Fibroblast of lung (primary cell): ENCODE data around the gene NAA15. TPM values are rescaled to one million over a fixed set of nuclear protein-coding genes. Genes with fewer than 3 reads are reported as not detected.

ENCODE experiments used
- DNase-seq, 2 donors: peaks; one replicate each; pipeline versions ENCODE4 v3.0.0 to v3.0.0-alpha.2; 2010; ENCODE audit warnings: low read depth in 2 of 2
- H2AFZ ChIP-seq: 2 replicates; pipeline ENCODE4 v1.5.1; 2012; ENCODE audit warnings: low read length, control low read depth, inconsistent platforms
- H3K27ac ChIP-seq: 2 replicates; pipeline ENCODE4 v1.5.1; 2011; ENCODE audit warnings: low read length, control low read depth; ENCODE audit not compliant: insufficient read depth
- H3K27me3 ChIP-seq: 2 replicates; pipeline ENCODE4 v1.5.1; 2011; ENCODE audit warnings: mild to moderate bottlenecking, low read length; ENCODE audit not compliant: control insufficient read depth, insufficient read depth
- H3K36me3 ChIP-seq: 2 replicates; pipeline ENCODE4 v1.5.1; 2011; ENCODE audit warnings: low read length; ENCODE audit not compliant: control insufficient read depth, insufficient read depth
- H3K4me1 ChIP-seq: 2 replicates; pipeline ENCODE4 v1.5.1; 2011; ENCODE audit warnings: low read length; ENCODE audit not compliant: control insufficient read depth, insufficient read depth; ENCODE audit errors: extremely low read depth
- H3K4me2 ChIP-seq: 2 replicates; pipeline ENCODE4 v1.5.1; 2011; ENCODE audit warnings: low read length, control low read depth; ENCODE audit not compliant: insufficient read depth; ENCODE audit errors: extremely low read depth
- H3K4me3 ChIP-seq, 4 experiments: fragments of 200-600 bp in 1 of 4; sonication (generic) in 1 of 4; replicated peaks in 1 of 4; 2 replicates each; pipeline ENCODE4 v1.5.1; 2011 to 2016; ENCODE audit warnings: low read length in 4 of 4, low read depth in 3 of 4, mild to moderate bottlenecking in 3 of 4, control low read depth in 2 of 4, inconsistent platforms in 1 of 4, mixed read lengths in 1 of 4; ENCODE audit not compliant: insufficient read depth in 1 of 4; ENCODE audit errors: control extremely low read depth in 1 of 4
- H3K79me2 ChIP-seq: 2 replicates; pipeline ENCODE4 v1.5.1; 2012; ENCODE audit warnings: mild to moderate bottlenecking, low read length, inconsistent platforms; ENCODE audit not compliant: control insufficient read depth, insufficient read depth
- H3K9ac ChIP-seq: 2 replicates; pipeline ENCODE4 v1.5.1; 2011; ENCODE audit warnings: mild to moderate bottlenecking, low read length, control low read depth; ENCODE audit not compliant: insufficient read depth
- H3K9me3 ChIP-seq: 2 replicates; pipeline ENCODE4 v1.5.1; 2012; ENCODE audit warnings: low read depth, low read length; ENCODE audit not compliant: control insufficient read depth, insufficient read depth
- H4K20me1 ChIP-seq: 2 replicates; pipeline ENCODE4 v1.5.1; 2011; ENCODE audit warnings: low read length; ENCODE audit not compliant: control insufficient read depth, insufficient read depth; ENCODE audit errors: extremely low read depth
- CTCF ChIP-seq, 2 donors: IDR thresholded peaks in 1 of 2; conservative IDR thresholded peaks in 1 of 2; 1 replicate in 1 of 2; 2 replicates in 1 of 2; pipeline ENCODE4 v1.5.1; 2011 to 2012; ENCODE audit warnings: low read length in 2 of 2, control low read depth in 1 of 2, inconsistent platforms in 1 of 2, low read depth in 1 of 2, mild to moderate bottlenecking in 1 of 2
- EZH2 ChIP-seq: IDR thresholded peaks from 2 replicates; pipeline ENCODE4 v1.5.1; 2012; ENCODE audit warnings: low read length, control low read depth, mild to moderate bottlenecking; ENCODE audit errors: missing control alignments
- polyA plus RNA-seq, 2 donors: library from polyadenylated mRNA; depleted of rRNA in 1 of 2; stranded (reverse) in 1 of 2; unstranded in 1 of 2; fragments of >200 nt; gene quantifications; 2 replicates each; pipeline ENCODE4 v1.2.1, GENCODE V29; 2011 to 2012; ENCODE audit warnings: missing spikeins in 1 of 2
- total RNA-seq: library from RNA; depleted of rRNA; stranded (reverse); fragments of >200 nt; gene quantifications from 2 replicates; pipeline ENCODE4 v1.2.1, GENCODE V29; 2014

The NAA15 gene
- total and polyA plus RNA-seq, 2 donors (not counting 1 experiment from before 2014, with no cell fraction given) = 25.4 to 28.9 TPM

DNA sequence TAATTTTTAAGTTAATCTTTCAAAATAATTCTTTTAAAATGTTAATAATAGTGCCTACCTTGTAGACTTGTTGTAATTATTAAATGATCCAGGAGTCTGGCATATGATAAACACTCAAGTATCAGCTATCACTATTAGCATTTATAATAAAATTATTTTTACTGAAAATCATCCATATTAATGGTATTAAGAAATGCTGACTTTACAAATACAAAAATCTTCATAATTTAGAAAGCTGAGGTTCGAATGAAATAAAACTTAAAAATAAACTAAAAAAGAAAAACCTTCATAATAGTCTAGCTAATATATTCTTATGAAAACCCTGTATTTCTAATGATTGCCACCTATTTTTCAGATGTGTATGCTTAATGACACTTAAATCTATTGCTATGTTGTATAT, 26.5 kb upstream of the NAA15 start:
- no peak overlapping the region for H3K9ac ChIP-seq
- no peak overlapping the region for H3K27ac ChIP-seq
- no peaks in the 10 kb centered on the region for H3K9me3 ChIP-seq
- no peak for DNase-seq
- TF ChIP-seq EZH2 = no peak
- no peak for TF ChIP-seq CTCF (conservative IDR thresholded peaks at IDR 0.05 in 1 of 2, IDR thresholded peaks at IDR 0.05 in 1 of 2; ENCODE audit: low read depth in 1 of 2, low read length in 2 of 2)
- no peaks in the 10 kb centered on the region for H3K36me3 ChIP-seq
- H3K4me3 ChIP-seq = no peak overlapping the region
- no peak overlapping the region for H2AFZ ChIP-seq
- no peaks in the 10 kb centered on the region for H4K20me1 ChIP-seq
- no peaks in the 10 kb centered on the region for H3K27me3 ChIP-seq
- no peak overlapping the region for H3K4me2 ChIP-seq
- H3K4me1 ChIP-seq = no peaks in the 10 kb centered on the region
- no peaks in the 10 kb centered on the region for H3K79me2 ChIP-seq

GRCh38 chr4:139275281-139275735, 26.0 kb upstream of the NAA15 start:
- no peak for TF ChIP-seq EZH2
- TF ChIP-seq CTCF (conservative IDR thresholded peaks at IDR 0.05 in 1 of 2, IDR thresholded peaks at IDR 0.05 in 1 of 2; ENCODE audit: low read depth in 1 of 2, low read length in 2 of 2) = no peak
- H3K4me1 ChIP-seq = no peaks in the 10 kb centered on the region
- H3K4me2 ChIP-seq = no peak overlapping the region
- no peaks in the 10 kb centered on the region for H4K20me1 ChIP-seq
- no peak overlapping the region for H2AFZ ChIP-seq
- no peaks in the 10 kb centered on the region for H3K9me3 ChIP-seq
- no peak overlapping the region for H3K4me3 ChIP-seq
- H3K27me3 ChIP-seq = no peaks in the 10 kb centered on the region
- H3K27ac ChIP-seq = no peak overlapping the region
- no peak overlapping the region for H3K9ac ChIP-seq
- no peaks in the 10 kb centered on the region for H3K36me3 ChIP-seq
- no peak for DNase-seq
- no peaks in the 10 kb centered on the region for H3K79me2 ChIP-seq

GRCh38 chr4:139278485-139278884, 22.8 kb upstream of the NAA15 start:
- peak overlapping the region in 1 of 4 experiments; percentile 61 for H3K4me3 ChIP-seq
- no peak overlapping the region for H3K4me2 ChIP-seq
- TF ChIP-seq CTCF (conservative IDR thresholded peaks at IDR 0.05 in 1 of 2, IDR thresholded peaks at IDR 0.05 in 1 of 2; ENCODE audit: low read depth in 1 of 2, low read length in 2 of 2) (no peak), EZH2 (no peak)
- H3K27me3 ChIP-seq = no peaks in the 10 kb centered on the region
- H2AFZ ChIP-seq = no peak overlapping the region
- no peaks in the 10 kb centered on the region for H3K9me3 ChIP-seq
- H3K27ac ChIP-seq = no peak overlapping the region
- H4K20me1 ChIP-seq = no peaks in the 10 kb centered on the region
- H3K79me2 ChIP-seq = no peaks in the 10 kb centered on the region
- peak in 1 of 2 donors; percentile 31 for DNase-seq
- H3K9ac ChIP-seq = no peak overlapping the region
- no peaks in the 10 kb centered on the region for H3K4me1 ChIP-seq
- no peaks in the 10 kb centered on the region for H3K36me3 ChIP-seq
